ENCODE data around the gene TSC22D2. TPM values are rescaled to one million over a fixed set of nuclear protein-coding genes. Genes with fewer than 3 reads are reported as not detected.

TSC22D2 gene
- total and polyA plus RNA-seq, 2 donors (not counting 3 experiments of a cell fraction or from before 2014, with no cell fraction given): 7.6 to 43.9 TPM

GRCh38 chr3:150374975-150375374 lies 33.1 kb upstream of the TSC22D2 start:
- Histone ChIP-seq H3K27ac (ENCODE audit: insufficient read depth, low read depth, low read length) (no peak overlapping the region), H3K9me3 (replicated peaks; ENCODE audit: control insufficient read depth, insufficient read depth, low read length) (no peaks in the 10 kb centered on the region), H3K79me2 (ENCODE audit: control insufficient read depth, insufficient read depth, low read length) (peaks cover 6% of the 10 kb centered on the region), H3K36me3 (ENCODE audit: control insufficient read depth in 2 of 2, extremely low read depth in 1 of 2, insufficient read depth in 2 of 2, low read length in 2 of 2) (no peaks in the 10 kb centered on the region), H3K4me3 (replicated peaks in 1 of 3; ENCODE audit: insufficient read depth in 1 of 3, low read depth in 1 of 3, low read length in 3 of 3) (no peak overlapping the region), H4K20me1 (replicated peaks; ENCODE audit: control insufficient read depth, extremely low read depth, insufficient read depth, low read length) (no peaks in the 10 kb centered on the region), H3K4me1 (ENCODE audit: control insufficient read depth, extremely low read depth, insufficient read depth, low read length) (peaks cover 31% of the 10 kb centered on the region), H3K9me1 (replicated peaks; ENCODE audit: control insufficient read depth, extremely low read depth, insufficient read depth, low read length) (no peaks in the 10 kb centered on the region), H3K4me2 (ENCODE audit: insufficient read depth, low read length) (no peak overlapping the region), H2AFZ (ENCODE audit: low read depth, low read length) (no peak overlapping the region), H3K27me3 (ENCODE audit: control insufficient read depth in 2 of 2, insufficient read depth in 2 of 2, low read length in 2 of 2) (no peaks in the 10 kb centered on the region), H3K9ac (replicated peaks; ENCODE audit: extremely low read depth, insufficient read depth, low read length) (no peak overlapping the region)
- intact Hi-C loops (cut with micrococcal nuclease): no loop called here
- TF ChIP-seq FOS (IDR thresholded peaks at IDR 0.05; ENCODE audit: borderline replicate concordance, insufficient read depth, low read length) (no peak), POLR2AphosphoS5 (IDR thresholded peaks at IDR 0.05; ENCODE audit: insufficient read depth, low read depth, low read length) (no peak), GATA2 (IDR thresholded peaks at IDR 0.05; ENCODE audit: insufficient read depth, insufficient read length, low read depth, low read length) (no peak), POLR2A (IDR thresholded peaks at IDR 0.05; ENCODE audit: low read depth, low read length) (no peak), JUN (IDR thresholded peaks at IDR 0.05; ENCODE audit: borderline replicate concordance, insufficient read depth, insufficient read length, low read depth) (no peak), MAX (IDR thresholded peaks at IDR 0.05; ENCODE audit: insufficient read depth, insufficient read length) (no peak), MYC (IDR thresholded peaks at IDR 0.05; ENCODE audit: low read depth, low read length) (no peak), EZH2 (IDR thresholded peaks at IDR 0.05; ENCODE audit: borderline replicate concordance, low read depth, low read length, severe bottlenecking) (no peak), CTCF (IDR thresholded peaks at IDR 0.05; ENCODE audit: extremely low read depth in 1 of 2, insufficient read depth in 1 of 2, low read depth in 1 of 2, low read length in 2 of 2) (no peak)
- FAIRE-seq (no peak), DNase-seq (ENCODE audit: low read depth, low spot score) (no peak)
- BruUV-seq (replicated peaks): no TSS peak
- CTCF ChIA-PET: no interaction called here
- POLR2A ChIA-PET: no interaction called here
- dilution Hi-C loops (cut with MboI; ENCODE audit: extremely low pct_ligation_motif_present, low sequenced_read_pairs): no loop called here

Data from endothelial cell of umbilical vein (primary cell).